ENCODE measurements around the gene SRP14. TPM values are rescaled to one million over a fixed set of nuclear protein-coding genes. Genes with fewer than 3 reads are reported as not detected.

Gene SRP14
- total and polyA plus RNA-seq, 9 of the 15 experiments (the other 6 are each of a cell fraction or from before 2014, with no cell fraction given), result 161 to 1,097 (median 402) TPM

GRCh38 chr15:40084650-40085049, 45.7 kb upstream of the SRP14 start:
- no peak overlapping the region for H2AFZ ChIP-seq (ENCODE audit: low read depth, low read length)
- no peak overlapping the region for H3K27ac ChIP-seq (ENCODE audit: extremely low read depth, low read depth, low read length)
- no TSS peak for BruUV-seq (replicated peaks)
- no peaks in the 10 kb centered on the region for H4K20me1 ChIP-seq (replicated peaks; ENCODE audit: control insufficient read depth, insufficient read depth, low read length)
- in situ Hi-C loops (cut with MboI) (no loop called here), intact Hi-C loops (cut with micrococcal nuclease) (no loop called here)
- peaks cover 36 to 45% of the 10 kb centered on the region in 2 experiments for H3K4me1 ChIP-seq (replicated peaks in 1 of 2; ENCODE audit: control insufficient read depth in 2 of 2, insufficient read depth in 2 of 2, low read length in 2 of 2)
- no peaks in the 10 kb centered on the region for H3K9me3 ChIP-seq (replicated peaks; ENCODE audit: control insufficient read depth, insufficient read depth, low read depth, low read length)
- POLR2A ChIA-PET, result no interaction called here
- H3K4me3 ChIP-seq, result no peak overlapping the region
- H3K27me3 ChIP-seq (ENCODE audit: control insufficient read depth in 2 of 2, insufficient read depth in 2 of 2, low read length in 2 of 2), result no peaks in the 10 kb centered on the region
- DNase-seq (ENCODE audit: extremely low read depth in 1 of 4, low spot score in 3 of 4), result no peak
- 85% methylated on average over 8 of the region's 9 CpGs for WGBS (ENCODE audit: insufficient coverage, low coverage, missing lambda C conversion rate)
- CTCF ChIA-PET (ENCODE audit: low intra/inter-chr PET ratio), result no interaction called here
- H3K4me2 ChIP-seq (ENCODE audit: insufficient read depth, low read length), result no peak overlapping the region; the same call in 1 of the 2 replicates
- no peak for ATAC-seq
- H3K36me3 ChIP-seq (ENCODE audit: control insufficient read depth, insufficient read depth, low read length), result no peaks in the 10 kb centered on the region
- TF ChIP-seq TEAD2 (tag; IDR thresholded peaks at IDR 0.05), result no peak
- no peak for TF ChIP-seq ZNF644 (tag; IDR thresholded peaks at IDR 0.05; ENCODE audit: low read depth)
- TF ChIP-seq EP400 (IDR thresholded peaks at IDR 0.05), result no peak
- no peaks in the 10 kb centered on the region for H3K79me2 ChIP-seq (ENCODE audit: control insufficient read depth, insufficient read depth, low read length)
- no peak overlapping the region for H3K9ac ChIP-seq (ENCODE audit: insufficient read depth in 1 of 2, low read depth in 2 of 2, low read length in 2 of 2)
- no peaks in the 10 kb centered on the region for H3K9me1 ChIP-seq (ENCODE audit: control insufficient read depth, insufficient read depth, low read length)
- FAIRE-seq, result no peak

GRCh38 chr15:40082195-40082883, 43.4 kb upstream of the SRP14 start:
- Histone ChIP-seq H3K9ac (ENCODE audit: insufficient read depth in 1 of 2, low read depth in 2 of 2, low read length in 2 of 2) (peak overlapping the region; percentile 23 to 62), H3K4me2 (ENCODE audit: insufficient read depth, low read length) (peak overlapping the region; percentile 68), H3K9me3 (replicated peaks; ENCODE audit: control insufficient read depth, insufficient read depth, low read depth, low read length) (no peaks in the 10 kb centered on the region), H3K27ac (ENCODE audit: extremely low read depth, low read depth, low read length) (no peak overlapping the region), H3K36me3 (ENCODE audit: control insufficient read depth, insufficient read depth, low read length) (no peaks in the 10 kb centered on the region), H3K79me2 (ENCODE audit: control insufficient read depth, insufficient read depth, low read length) (no peaks in the 10 kb centered on the region), H3K4me3 (no peak overlapping the region), H3K27me3 (ENCODE audit: control insufficient read depth in 2 of 2, insufficient read depth in 2 of 2, low read length in 2 of 2) (no peaks in the 10 kb centered on the region), H3K9me1 (ENCODE audit: control insufficient read depth, insufficient read depth, low read length) (no peaks in the 10 kb centered on the region), H4K20me1 (replicated peaks; ENCODE audit: control insufficient read depth, insufficient read depth, low read length) (no peaks in the 10 kb centered on the region), H3K4me1 (replicated peaks in 1 of 2; ENCODE audit: control insufficient read depth in 2 of 2, insufficient read depth in 2 of 2, low read length in 2 of 2) (peaks cover 25 to 34% of the 10 kb centered on the region in 2 experiments), H2AFZ (ENCODE audit: low read depth, low read length) (peak overlapping the region; percentile 85)
- in situ Hi-C loops (cut with MboI) (no loop called here), intact Hi-C loops (cut with micrococcal nuclease) (no loop called here)
- no peak for DNase-seq (ENCODE audit: extremely low read depth in 1 of 4, low spot score in 3 of 4)
- no peak for FAIRE-seq
- WGBS (ENCODE audit: insufficient coverage, low coverage, missing lambda C conversion rate), result 75% methylated on average over 12 of the region's 12 CpGs
- ChIA-PET POLR2A (interaction anchor here (0.7 to 1.2 kb wide), 7 partner anchors 11 to 30 kb away, joined by 3 to 4 read pairs (median 3); no protein-coding TSS in a partner anchor), CTCF (ENCODE audit: low intra/inter-chr PET ratio) (no interaction called here)
- BruUV-seq (replicated peaks), result no TSS peak
- TF ChIP-seq NR2C1 (IDR thresholded peaks at IDR 0.05), result no peak
- TF ChIP-seq NR2C1 (tag; IDR thresholded peaks at IDR 0.05), result no peak
- TF ChIP-seq CCAR2 (IDR thresholded peaks at IDR 0.05; ENCODE audit: low read depth, low read length), result no peak
- no peak for TF ChIP-seq TAF15 (IDR thresholded peaks at IDR 0.05; ENCODE audit: low read depth, low read length)
- TF ChIP-seq NKRF (IDR thresholded peaks at IDR 0.05; ENCODE audit: borderline replicate concordance), result no peak
- TF ChIP-seq PHB (CRISPR knock-in tag; IDR thresholded peaks at IDR 0.05), result no peak
- no peak for TF ChIP-seq JUN (IDR thresholded peaks at IDR 0.05; ENCODE audit: borderline replicate concordance, low read depth, low read length)
- no peak for TF ChIP-seq JUN (CRISPR knock-in tag; IDR thresholded peaks at IDR 0.05; ENCODE audit: borderline replicate concordance)
- TF ChIP-seq ZNF507 (tag; conservative IDR thresholded peaks at IDR 0.05), result no peak
- peak; percentile 21 for ATAC-seq

Data from K562 (cell line).